Right hindlimb (tissue), 1 donor: ENCODE data around the gene PIK3CA.
"Not testable (repeated sequence)": the region's sequence is repeated elsewhere in the genome, so short reads cannot be mapped to it uniquely, and the experiment has no call there.

Experiments used
- DNase-seq: peaks from one replicate; pipeline ENCODE4 v3.0.0-alpha.2; 2018

The PIK3CA gene

GRCh38 chr3:179265092-179265491, 116.9 kb downstream of the PIK3CA start:
- no peak for DNase-seq

GRCh38 chr3:179265875-179266274, 117.7 kb downstream of the PIK3CA start:
- no peak for DNase-seq

GRCh38 chr3:179266701-179267211, 118.6 kb downstream of the PIK3CA start:
- peak; percentile 44 for DNase-seq

GRCh38 chr3:179268400-179269051, 120.4 kb downstream of the PIK3CA start:
- DNase-seq, result no peak

GRCh38 chr3:179269152-179269707, 121.1 kb downstream of the PIK3CA start:
- DNase-seq, result no peak

- no peak for DNase-seq
These were observed 124.2 kb downstream of the PIK3CA start for GRCh38 chr3:179272385-179272784.

- not testable (repeated sequence) for DNase-seq
These were observed 126.3 kb downstream of the PIK3CA start for GRCh38 chr3:179274434-179274833.

GRCh38 chr3:179276001-179276400, 127.8 kb downstream of the PIK3CA start:
- no peak for DNase-seq

GRCh38 chr3:179276743-179277142, 128.6 kb downstream of the PIK3CA start:
- DNase-seq, result no peak

GRCh38 chr3:179278151-179278550, 130.0 kb downstream of the PIK3CA start:
- DNase-seq, result no peak

GRCh38 chr3:179278932-179279693, 131.0 kb downstream of the PIK3CA start:
- DNase-seq, result no peak

- no peak for DNase-seq
These were observed 131.7 kb downstream of the PIK3CA start for GRCh38 chr3:179279837-179280236.

GRCh38 chr3:179281825-179282224, 133.7 kb downstream of the PIK3CA start:
- no peak for DNase-seq

GRCh38 chr3:179286331-179286730, 138.2 kb downstream of the PIK3CA start:
- no peak for DNase-seq

- no peak for DNase-seq
These were observed 140.7 kb downstream of the PIK3CA start for GRCh38 chr3:179288845-179289244.

- DNase-seq, result no peak
These were observed 141.1 kb downstream of the PIK3CA start for GRCh38 chr3:179289295-179289694.
